Prostate gland (tissue), 2 donors: Measurements from ENCODE around the gene HMGA1. TPM values are rescaled to one million over a fixed set of nuclear protein-coding genes. Genes with fewer than 3 reads are reported as not detected.

ENCODE experiments used
- DNase-seq: peaks from one replicate; pipeline ENCODE4 v3.0.0-alpha.2; 2019; ENCODE audit warnings: low spot score
- H3K27ac ChIP-seq, 2 donors: fragments of 200-600 bp; sonication (generic); 2 replicates each; pipeline ENCODE4 v1.5.1; 2017 to 2019
- H3K27me3 ChIP-seq: fragments of 200-600 bp; sonication (generic); replicated peaks from 2 replicates; pipeline ENCODE4 v1.5.1; 2019; ENCODE audit not compliant: insufficient read depth
- H3K36me3 ChIP-seq, 2 donors: fragments of 200-600 bp; sonication (generic); 1 replicate in 1 of 2; 2 replicates in 1 of 2; pipeline versions ENCODE4 v1.5.1 to v1.8.1; 2017 to 2019
- H3K4me1 ChIP-seq: fragments of 200-600 bp; sonication (generic); replicated peaks from 2 replicates; pipeline ENCODE4 v1.5.1; 2019
- H3K4me3 ChIP-seq, 2 donors: fragments of 200-600 bp; sonication (generic); 2 replicates each; pipeline ENCODE4 v1.5.1; 2017 to 2019
- H3K9me3 ChIP-seq: fragments of 200-600 bp; sonication (generic); 2 replicates; pipeline ENCODE4 v1.5.1; 2017
- CTCF ChIP-seq, 4 experiments: fragments of 200-600 bp in 2 of 4; fragments of 450-650 bp in 2 of 4; sonication (generic) in 2 of 4; IDR thresholded peaks; 1 replicate in 3 of 4; 2 replicates in 1 of 4; pipeline ENCODE4 v1.5.1; 2016 to 2019; ENCODE audit warnings: antibody characterized with exemption in 4 of 4, mild to moderate bottlenecking in 2 of 4, moderate library complexity in 2 of 4
- POLR2A ChIP-seq: fragments of 450-650 bp; IDR thresholded peaks from one replicate; pipeline ENCODE4 v1.6.1; 2016; ENCODE audit warnings: antibody characterized with exemption, mild to moderate bottlenecking
- POLR2AphosphoS5 ChIP-seq: sonication (generic); formaldehyde crosslinking; IDR thresholded peaks from one replicate; pipeline ENCODE4 v1.6.1; 2017; ENCODE audit warnings: antibody characterized with exemption
- WGBS: methylation state at CpG from one replicate; pipeline ENCODE4 v1.1.5; 2018; 5-methylcytosine and 5-hydroxymethylcytosine counted together
- intact Hi-C: fragments of 100-400 bp; cut with DNase I; formaldehyde crosslinking; loops from one replicate; pipeline ENCODE4 v1.14.2; 2022
- total RNA-seq, 2 donors: library from RNA; depleted of rRNA; stranded (reverse); fragments of >200 nt; gene quantifications; one replicate each; pipeline ENCODE4 v1.1.0, GENCODE V29; 2016

HMGA1 gene
- total RNA-seq, 2 donors from 2014 or later: 29.4 to 139 TPM

GRCh38 chr6:34274129-34274528 is 37.5 kb downstream of the HMGA1 start:
- Histone ChIP-seq H3K27ac (no peak overlapping the region), H3K36me3 (no peaks in the 10 kb centered on the region), H3K4me1 (no peaks in the 10 kb centered on the region), H3K27me3 (no peaks in the 10 kb centered on the region), H3K4me3 (no peak overlapping the region), H3K9me3 (no peaks in the 10 kb centered on the region)
- TF ChIP-seq POLR2A (no peak), POLR2AphosphoS5 (no peak), CTCF (IDR thresholded peaks at IDR 0.05) (no peak)
- WGBS: 100% methylated on average over 1 of the region's 1 CpG
- intact Hi-C loops: no loop called here
- no peak for DNase-seq

GRCh38 chr6:34275128-34275804 is 38.6 kb downstream of the HMGA1 start:
- intact Hi-C loops: no loop called here
- no peaks in the 10 kb centered on the region for H3K9me3 ChIP-seq
- WGBS: 85% methylated on average over 3 of the region's 3 CpGs

GRCh38 chr6:34276191-34276590 is 39.5 kb downstream of the HMGA1 start:
- no peaks in the 10 kb centered on the region for H3K9me3 ChIP-seq
- H3K27ac ChIP-seq: no peak overlapping the region
- intact Hi-C loops: no loop called here
- 74% methylated on average over 5 of the region's 5 CpGs for WGBS
- TF ChIP-seq POLR2A: no peak
- TF ChIP-seq CTCF (IDR thresholded peaks at IDR 0.05): no peak
- TF ChIP-seq POLR2AphosphoS5: no peak
- H3K4me3 ChIP-seq: no peak overlapping the region
- no peak for DNase-seq
- no peaks in the 10 kb centered on the region for H3K36me3 ChIP-seq
- no peaks in the 10 kb centered on the region for H3K27me3 ChIP-seq
- no peaks in the 10 kb centered on the region for H3K4me1 ChIP-seq

More at GRCh38 chr6:34275128-34275804, 38.6 kb downstream of the HMGA1 start:
- Histone ChIP-seq H3K27me3 (no peaks in the 10 kb centered on the region), H3K27ac (no peak overlapping the region), H3K4me3 (no peak overlapping the region), H3K4me1 (no peaks in the 10 kb centered on the region), H3K36me3 (no peaks in the 10 kb centered on the region)
- DNase-seq: no peak
- TF ChIP-seq POLR2A: no peak
- no peak for TF ChIP-seq CTCF (IDR thresholded peaks at IDR 0.05)
- TF ChIP-seq POLR2AphosphoS5: no peak

- Histone ChIP-seq H3K27ac (no peak overlapping the region), H3K4me3 (no peak overlapping the region), H3K9me3 (no peaks in the 10 kb centered on the region), H3K36me3 (no peaks in the 10 kb centered on the region), H3K4me1 (no peaks in the 10 kb centered on the region), H3K27me3 (no peaks in the 10 kb centered on the region)
- DNase-seq: no peak
- TF ChIP-seq POLR2A: no peak
- TF ChIP-seq POLR2AphosphoS5: no peak
- TF ChIP-seq CTCF (IDR thresholded peaks at IDR 0.05): no peak
- 72% methylated on average over 10 of the region's 10 CpGs for WGBS
- intact Hi-C loops: no loop called here
Measured at GRCh38 chr6:34276881-34277762, 40.4 kb downstream of the HMGA1 start.
